Endodermal cell (in vitro differentiated cells): ENCODE data around the gene PAIP2. TPM values are rescaled to one million over a fixed set of nuclear protein-coding genes. Genes with fewer than 3 reads are reported as not detected.

Experiments used
- DNase-seq: peaks from one replicate; pipeline ENCODE4 v3.0.0-alpha.2; 2017
- H3K27ac ChIP-seq: 2 replicates; pipeline ENCODE4 v1.5.1; 2013; ENCODE audit warnings: mild to moderate bottlenecking, low read depth, low read length, moderate library complexity
- H3K27me3 ChIP-seq: 2 replicates; pipeline ENCODE4 v1.6.1; 2013; ENCODE audit warnings: mild to moderate bottlenecking, low read length, moderate library complexity; ENCODE audit not compliant: insufficient read depth, control insufficient read depth, poor library complexity, severe bottlenecking
- H3K36me3 ChIP-seq: 2 replicates; pipeline ENCODE4 v1.7.0; 2013; ENCODE audit warnings: mild to moderate bottlenecking, low read length, moderate library complexity; ENCODE audit not compliant: control insufficient read depth, insufficient read depth
- H3K4me1 ChIP-seq: one replicate; pipeline ENCODE4 v1.7.0; 2013; ENCODE audit warnings: low read length; ENCODE audit not compliant: control insufficient read depth, insufficient read depth
- H3K4me3 ChIP-seq: 2 replicates; pipeline ENCODE4 v1.5.1; 2013; ENCODE audit warnings: mild to moderate bottlenecking, low read length, moderate library complexity
- H3K9ac ChIP-seq: 2 replicates; pipeline ENCODE4 v1.6.1; 2013; ENCODE audit warnings: mild to moderate bottlenecking, low read length, moderate library complexity; ENCODE audit not compliant: poor library complexity, severe bottlenecking; ENCODE audit errors: extremely low read depth
- H3K9me3 ChIP-seq: 2 replicates; pipeline ENCODE4 v1.6.1; 2013; ENCODE audit warnings: mild to moderate bottlenecking, low read length, moderate library complexity; ENCODE audit not compliant: control insufficient read depth
- H3K27ac Mint-ChIP-seq: 2 replicates; pipeline ENCODE4 v1.8.0; 2020; ENCODE audit warnings: mixed read lengths
- H3K27me3 Mint-ChIP-seq: 2 replicates; pipeline ENCODE4 v1.8.0; 2021; ENCODE audit warnings: mild to moderate bottlenecking, mixed read lengths; ENCODE audit not compliant: insufficient read depth
- H3K36me3 Mint-ChIP-seq: 2 replicates; pipeline ENCODE4 v1.8.0; 2020; ENCODE audit warnings: low read depth, mixed read lengths
- H3K4me1 Mint-ChIP-seq: 2 replicates; pipeline ENCODE4 v1.8.0; 2020; ENCODE audit warnings: mixed read lengths
- H3K4me3 Mint-ChIP-seq: 2 replicates; pipeline ENCODE4 v1.8.0; 2020; ENCODE audit warnings: mild to moderate bottlenecking, moderate library complexity, mixed read lengths
- H3K9me3 Mint-ChIP-seq: 2 replicates; pipeline ENCODE4 v1.8.0; 2020; ENCODE audit warnings: mild to moderate bottlenecking, mixed read lengths
- CTCF ChIP-seq: fragments of 200-600 bp; sonication (generic); conservative IDR thresholded peaks from 2 replicates; pipeline ENCODE4 v1.5.0; 2021; ENCODE audit warnings: antibody characterized with exemption, mild to moderate bottlenecking
- WGBS, 2 experiments: methylation state at CpG; one replicate each; pipeline versions ENCODE4 v1.1.5 to v1.1.7; 2013; ENCODE audit warnings: missing lambda C conversion rate in 2 of 2, mixed read lengths in 1 of 2; ENCODE audit not compliant: insufficient coverage in 1 of 2, insufficient read length in 1 of 2; 5-methylcytosine and 5-hydroxymethylcytosine counted together
- total RNA-seq, 2 donors: library from RNA; stranded (reverse); fragmentation: NEBNext Ultra II Directional in 1 of 2; extraction: Animal tissue kit (Norgen Biotek cat#: 25700) in 1 of 2; gene quantifications; 2 replicates in 1 of 2; 3 replicates in 1 of 2; pipeline ENCODE4 v1.2.1, GENCODE V29; 2021

Gene PAIP2
- total RNA-seq, 2 donors from 2014 or later, result 128 to 142 TPM

GRCh38 chr5:139402561-139403158, 61.0 kb downstream of the PAIP2 start:
- H3K27ac Mint-ChIP-seq, result peak overlapping the region; percentile 100
- no peak overlapping the region for H3K27ac ChIP-seq
- H3K4me1 Mint-ChIP-seq, result peaks cover 18% of the 10 kb centered on the region
- WGBS, 2 experiments, result 77 to 82% methylated on average over 7 of the region's 7 CpGs
- TF ChIP-seq CTCF, result peak; percentile 80
- peak overlapping the region; percentile 91 for H3K4me3 Mint-ChIP-seq
- no peaks in the 10 kb centered on the region for H3K27me3 Mint-ChIP-seq
- H3K4me3 ChIP-seq, result peak overlapping the region; percentile 93
- peaks cover 10% of the 10 kb centered on the region for H3K36me3 Mint-ChIP-seq
- peaks cover 11% of the 10 kb centered on the region for H3K4me1 ChIP-seq
- no peaks in the 10 kb centered on the region for H3K36me3 ChIP-seq
- no peaks in the 10 kb centered on the region for H3K9me3 Mint-ChIP-seq
- DNase-seq, result peak; percentile 88
- H3K27me3 ChIP-seq, result no peaks in the 10 kb centered on the region
- no peaks in the 10 kb centered on the region for H3K9me3 ChIP-seq
- no peak overlapping the region for H3K9ac ChIP-seq

GRCh38 chr5:139403418-139403786, 61.7 kb downstream of the PAIP2 start:
- 42 to 57% methylated on average over 6 to 7 of the region's 7 CpGs for WGBS, 2 experiments
- Mint-ChIP-seq H3K4me3 (peak overlapping the region; percentile 91), H3K27me3 (no peaks in the 10 kb centered on the region), H3K9me3 (no peaks in the 10 kb centered on the region), H3K27ac (peak overlapping the region; percentile 100), H3K4me1 (peaks cover 14% of the 10 kb centered on the region), H3K36me3 (peaks cover 10% of the 10 kb centered on the region)
- peak overlapping the region; percentile 58 for H3K9ac ChIP-seq
- peak overlapping the region; percentile 93 for H3K4me3 ChIP-seq
- TF ChIP-seq CTCF, result no peak
- no peaks in the 10 kb centered on the region for H3K36me3 ChIP-seq
- H3K27me3 ChIP-seq, result no peaks in the 10 kb centered on the region
- peaks cover 11% of the 10 kb centered on the region for H3K4me1 ChIP-seq
- peak overlapping the region; percentile 96 for H3K27ac ChIP-seq
- no peaks in the 10 kb centered on the region for H3K9me3 ChIP-seq
- no peak for DNase-seq

GRCh38 chr5:139403787-139404483, 62.3 kb downstream of the PAIP2 start, which contains the start of gene SPATA24:
Gene SPATA24 (minus strand): TSS chr5:139404089. CDS start chr5:139404060, 29 bp downstream.
- Mint-ChIP-seq H3K27me3 (no peaks in the 10 kb centered on the region), H3K4me3 (peak within 1 kb of the TSS; percentile 91), H3K9me3 (no peaks in the 10 kb centered on the region), H3K36me3 (peaks cover 10% of the 10 kb centered on the region), H3K4me1 (peaks cover 14% of the 10 kb centered on the region), H3K27ac (peak within 1 kb of the TSS; percentile 100)
- WGBS, 2 experiments, result 1% methylated on average over 22 to 41 of the region's 41 CpGs
- peak; percentile 99 for DNase-seq
- no peak for TF ChIP-seq CTCF
- Histone ChIP-seq H3K4me1 (peaks cover 11% of the 10 kb centered on the region), H3K27ac (peak within 1 kb of the TSS; percentile 96), H3K27me3 (no peaks in the 10 kb centered on the region), H3K9me3 (no peaks in the 10 kb centered on the region), H3K9ac (peak within 1 kb of the TSS; percentile 58), H3K4me3 (peak within 1 kb of the TSS; percentile 93), H3K36me3 (no peaks in the 10 kb centered on the region)
